Fibroblast of peridontal ligament (primary cell): ENCODE measurements around the gene SAT2.

Experiments
- DNase-seq: peaks from one replicate; pipeline ENCODE4 v3.0.0-alpha.2; 2010; ENCODE audit errors: extremely low read depth

The SAT2 gene

GRCh38 chr17:7592422-7593021 is 35.1 kb downstream of the SAT2 start:
- no peak for DNase-seq

GRCh38 chr17:7591596-7591995 is 36.0 kb downstream of the SAT2 start:
- DNase-seq = no peak

- peak; percentile 40 for DNase-seq
These were observed 36.9 kb downstream of the SAT2 start for GRCh38 chr17:7590743-7591142.

GRCh38 chr17:7589891-7590691 is 37.5 kb downstream of the SAT2 start, which contains the start of gene SOX15:
TSS of gene SOX15 (minus strand) at chr17:7590094. CDS start at chr17:7589676, 418 bp downstream.
- no peak for DNase-seq

GRCh38 chr17:7589204-7589868 is 38.3 kb downstream of the SAT2 start:
- DNase-seq = peak; percentile 88

GRCh38 chr17:7588553-7589203 is 38.9 kb downstream of the SAT2 start:
- no peak for DNase-seq

- DNase-seq = peak; percentile 97
These were observed 40.0 kb downstream of the SAT2 start for GRCh38 chr17:7587420-7588151.

GRCh38 chr17:7586673-7587419 is 40.8 kb downstream of the SAT2 start:
- no peak for DNase-seq

GRCh38 chr17:7583253-7584109 is 44.1 kb downstream of the SAT2 start, which contains the start of gene MPDU1:
TSS of gene MPDU1 (plus strand) at chr17:7583852. CDS start at chr17:7583863, 11 bp downstream.
- DNase-seq = peak; percentile 98

- DNase-seq = no peak
These were observed 45.0 kb downstream of the SAT2 start for GRCh38 chr17:7582396-7583252.

- DNase-seq = no peak
These were observed 46.7 kb downstream of the SAT2 start for GRCh38 chr17:7580604-7581575.

- DNase-seq = no peak
These were observed 47.6 kb downstream of the SAT2 start for GRCh38 chr17:7579834-7580603.

GRCh38 chr17:7579001-7579833 is 48.4 kb downstream of the SAT2 start, which contains the start of gene CD68:
TSS of gene CD68 (plus strand) at chr17:7579638. CDS start at chr17:7579678, 40 bp downstream.
- peak; percentile 79 for DNase-seq

- no peak for DNase-seq
These were observed 50.1 kb downstream of the SAT2 start for GRCh38 chr17:7577327-7578199.
